Limb (tissue), 2 donors: ENCODE results near the gene ARFRP1.
"Not testable (repeated sequence)": the region's sequence is repeated elsewhere in the genome, so short reads cannot be mapped to it uniquely, and the experiment has no call there.

Experiments used
- DNase-seq, 2 donors: peaks; one replicate each; pipeline ENCODE4 v3.0.0-alpha.2; 2016; ENCODE audit errors: extremely low spot score in 2 of 2

Gene ARFRP1

GRCh38 chr20:63678071-63678470 lies 29.7 kb downstream of the ARFRP1 start:
- DNase-seq: no peak

- DNase-seq: no peak
These were observed 32.0 kb downstream of the ARFRP1 start for GRCh38 chr20:63675681-63676368.

GRCh38 chr20:63673951-63674350 lies 33.8 kb downstream of the ARFRP1 start:
- no peak for DNase-seq

GRCh38 chr20:63672666-63673065 lies 35.1 kb downstream of the ARFRP1 start:
- DNase-seq: no peak

GRCh38 chr20:63671695-63672094 lies 36.1 kb downstream of the ARFRP1 start:
- DNase-seq: not testable (repeated sequence)

GRCh38 chr20:63668351-63668750 lies 39.4 kb downstream of the ARFRP1 start:
- DNase-seq: no peak

GRCh38 chr20:63667858-63668257 lies 39.9 kb downstream of the ARFRP1 start:
- DNase-seq: no peak

- DNase-seq: no peak
These were observed 42.1 kb downstream of the ARFRP1 start for GRCh38 chr20:63665708-63666107.

GRCh38 chr20:63664861-63665594 lies 42.7 kb downstream of the ARFRP1 start:
- no peak for DNase-seq

GRCh38 chr20:63664143-63664851 lies 43.5 kb downstream of the ARFRP1 start:
- no peak for DNase-seq

GRCh38 chr20:63663332-63664066 lies 44.3 kb downstream of the ARFRP1 start:
- DNase-seq: no peak

- no peak for DNase-seq
These were observed 45.0 kb downstream of the ARFRP1 start for GRCh38 chr20:63662813-63663189.

- DNase-seq: no peak
These were observed 45.6 kb downstream of the ARFRP1 start for GRCh38 chr20:63661959-63662812.

GRCh38 chr20:63661108-63661507 lies 46.7 kb downstream of the ARFRP1 start:
- no peak for DNase-seq

- no peak for DNase-seq
These were observed 47.2 kb downstream of the ARFRP1 start for GRCh38 chr20:63660622-63661021.

- DNase-seq: not testable (repeated sequence)
These were observed 47.6 kb downstream of the ARFRP1 start for GRCh38 chr20:63660174-63660573.

- no peak for DNase-seq
These were observed 48.4 kb downstream of the ARFRP1 start for GRCh38 chr20:63659370-63659769.

GRCh38 chr20:63658749-63659187 lies 49.0 kb downstream of the ARFRP1 start:
- DNase-seq: no peak

GRCh38 chr20:63657937-63658748 lies 49.6 kb downstream of the ARFRP1 start, which contains the start of gene RTEL1:
TSS of gene RTEL1 (plus strand) at chr20:63658312. CDS start at chr20:63659403, 1,091 bp downstream.
- DNase-seq: peak; percentile 93 to 96
